Fibroblast of the conjunctiva (primary cell): Measurements from ENCODE around the gene NPHS1.
"Not testable (repeated sequence)": the region's sequence is repeated elsewhere in the genome, so short reads cannot be mapped to it uniquely, and the experiment has no call there.

Experiments used
- DNase-seq: peaks from one replicate; pipeline ENCODE4 v3.0.0-alpha.2; 2010; ENCODE audit warnings: low read depth

Gene NPHS1

GRCh38 chr19:35852029-35852780 lies at the start of gene NPHS1:
Gene NPHS1 (minus strand): TSS chr19:35852504. CDS start chr19:35851837, 667 bp downstream.
- DNase-seq, result no peak

GRCh38 chr19:35901055-35901644 lies 48.8 kb upstream of the NPHS1 start:
- no peak for DNase-seq

- DNase-seq, result peak; percentile 52
Measured at GRCh38 chr19:35899547-35900214, 47.4 kb upstream of the NPHS1 start.

GRCh38 chr19:35898499-35898809 lies 46.1 kb upstream of the NPHS1 start:
- no peak for DNase-seq

GRCh38 chr19:35897706-35898451 lies 45.6 kb upstream of the NPHS1 start:
- DNase-seq, result no peak

- DNase-seq, result no peak
Measured at GRCh38 chr19:35896643-35897040, 44.3 kb upstream of the NPHS1 start.

- DNase-seq, result no peak
Measured at GRCh38 chr19:35895911-35896642, 43.8 kb upstream of the NPHS1 start.

GRCh38 chr19:35894342-35894741 lies 42.0 kb upstream of the NPHS1 start:
- DNase-seq, result no peak

GRCh38 chr19:35891819-35892218 lies 39.5 kb upstream of the NPHS1 start:
- not testable (repeated sequence) for DNase-seq

- no peak for DNase-seq
Measured at GRCh38 chr19:35890113-35890650, 37.9 kb upstream of the NPHS1 start.

GRCh38 chr19:35889370-35890112 lies 37.2 kb upstream of the NPHS1 start:
- DNase-seq, result no peak

GRCh38 chr19:35888398-35888797 lies 36.1 kb upstream of the NPHS1 start:
- no peak for DNase-seq

- DNase-seq, result no peak
Measured at GRCh38 chr19:35887197-35887596, 34.9 kb upstream of the NPHS1 start.

GRCh38 chr19:35885904-35886303 lies 33.6 kb upstream of the NPHS1 start:
- no peak for DNase-seq

GRCh38 chr19:35885225-35885738 lies 33.0 kb upstream of the NPHS1 start:
- DNase-seq, result no peak

GRCh38 chr19:35883882-35884281 lies 31.6 kb upstream of the NPHS1 start:
- no peak for DNase-seq

- peak; percentile 64 for DNase-seq
Measured at GRCh38 chr19:35882114-35882832, 30.0 kb upstream of the NPHS1 start.

GRCh38 chr19:35879770-35880317 lies 27.5 kb upstream of the NPHS1 start:
- DNase-seq, result peak; percentile 58

- no peak for DNase-seq
Measured at GRCh38 chr19:35879068-35879467, 26.8 kb upstream of the NPHS1 start.
